Measurements from ENCODE around the gene CST5.

DNA sequence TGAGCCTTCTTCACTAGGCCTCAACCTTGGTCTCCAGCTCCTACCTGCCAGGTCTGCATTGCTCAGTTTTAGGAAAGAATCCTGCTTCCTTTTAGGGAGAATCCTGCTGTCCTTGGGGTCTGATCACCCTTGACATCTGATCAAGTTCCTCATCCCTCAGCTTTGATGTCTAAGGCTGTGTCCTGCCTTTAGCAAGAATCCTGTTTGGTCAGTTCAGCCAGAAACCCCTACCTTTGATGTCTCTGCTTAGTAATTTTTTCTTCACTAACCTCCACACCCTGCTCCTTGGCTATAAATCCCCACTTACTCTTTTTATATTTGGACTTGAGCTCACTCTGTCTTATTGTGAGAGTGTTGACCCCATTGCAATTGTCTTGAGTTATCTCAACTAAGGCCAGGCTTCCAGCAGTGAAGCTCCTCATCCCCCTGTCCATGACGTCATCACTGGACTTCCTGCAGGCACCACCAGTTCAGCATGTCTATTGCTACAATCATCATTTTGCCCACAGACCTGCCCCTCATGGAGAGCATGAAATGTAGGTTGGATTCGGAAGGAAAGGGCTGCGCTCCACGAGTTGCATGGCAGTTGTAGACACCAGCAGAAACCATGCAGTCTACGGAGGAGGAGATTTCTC lies 4.7 kb upstream of the CST5 start:
- TF ChIP-seq, protein P1, sequence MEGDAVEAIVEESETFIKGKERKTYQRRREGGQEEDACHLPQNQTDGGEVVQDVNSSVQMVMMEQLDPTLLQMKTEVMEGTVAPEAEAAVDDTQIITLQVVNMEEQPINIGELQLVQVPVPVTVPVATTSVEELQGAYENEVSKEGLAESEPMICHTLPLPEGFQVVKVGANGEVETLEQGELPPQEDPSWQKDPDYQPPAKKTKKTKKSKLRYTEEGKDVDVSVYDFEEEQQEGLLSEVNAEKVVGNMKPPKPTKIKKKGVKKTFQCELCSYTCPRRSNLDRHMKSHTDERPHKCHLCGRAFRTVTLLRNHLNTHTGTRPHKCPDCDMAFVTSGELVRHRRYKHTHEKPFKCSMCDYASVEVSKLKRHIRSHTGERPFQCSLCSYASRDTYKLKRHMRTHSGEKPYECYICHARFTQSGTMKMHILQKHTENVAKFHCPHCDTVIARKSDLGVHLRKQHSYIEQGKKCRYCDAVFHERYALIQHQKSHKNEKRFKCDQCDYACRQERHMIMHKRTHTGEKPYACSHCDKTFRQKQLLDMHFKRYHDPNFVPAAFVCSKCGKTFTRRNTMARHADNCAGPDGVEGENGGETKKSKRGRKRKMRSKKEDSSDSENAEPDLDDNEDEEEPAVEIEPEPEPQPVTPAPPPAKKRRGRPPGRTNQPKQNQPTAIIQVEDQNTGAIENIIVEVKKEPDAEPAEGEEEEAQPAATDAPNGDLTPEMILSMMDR (conservative IDR thresholded peaks at IDR 0.05; ENCODE audit: low read length): no peak
- no peak for TF ChIP-seq EZH2phosphoT487 (IDR thresholded peaks at IDR 0.05; ENCODE audit: borderline replicate concordance, low read depth, low read length)

All from OCI-LY7 (cell line).